GM10266 (cell line): Measurements from ENCODE around the gene QPCT.
A peak's percentile ranks its signal among the peaks of the same experiment; 100 is the strongest.

Experiments
- DNase-seq: peaks from one replicate; pipeline ENCODE4 v3.0.0; 2012; ENCODE audit errors: extremely low spot score
- CTCF ChIP-seq: IDR thresholded peaks from 2 replicates; pipeline ENCODE4 v1.5.1; 2012; ENCODE audit warnings: mild to moderate bottlenecking, low read depth; ENCODE audit not compliant: control insufficient read depth, insufficient read depth; ENCODE audit errors: missing control alignments

Gene QPCT

GRCh38 chr2:37324786-37325624 is 19.4 kb upstream of the QPCT start, which contains the start of gene PRKD3:
Gene PRKD3 (minus strand): TSS chr2:37324833. CDS start chr2:37316524, 8,309 bp downstream.
- peak; percentile 93 for DNase-seq
- no peak for TF ChIP-seq CTCF

GRCh38 chr2:37325625-37326071 is 18.8 kb upstream of the QPCT start:
- TF ChIP-seq CTCF: no peak
- no peak for DNase-seq

GRCh38 chr2:37326285-37326684 is 18.1 kb upstream of the QPCT start:
- no peak for DNase-seq
- no peak for TF ChIP-seq CTCF

GRCh38 chr2:37326866-37327634 is 17.4 kb upstream of the QPCT start:
- TF ChIP-seq CTCF: no peak
- DNase-seq: no peak

- no peak for DNase-seq
- TF ChIP-seq CTCF: no peak
Observed at GRCh38 chr2:37330681-37331080, 13.7 kb upstream of the QPCT start.

- no peak for TF ChIP-seq CTCF
- no peak for DNase-seq
Observed at GRCh38 chr2:37332560-37332959, 11.9 kb upstream of the QPCT start.
